HG03066 (cell line): ENCODE data around the gene WASL.
A peak's percentile ranks its signal among the peaks of the same experiment; 100 is the strongest.
"Not testable (repeated sequence)": the region's sequence is repeated elsewhere in the genome, so short reads cannot be mapped to it uniquely, and the experiment has no call there.

Source experiments
- ATAC-seq: cut with Tn5 transposase; IDR thresholded peaks from one replicate; pipeline ENCODE4 v1.9.1; 2021; ENCODE audit warnings: low read depth; ENCODE audit not compliant: unreplicated experiment

WASL gene

GRCh38 chr7:123748734-123749536 is at the start of gene WASL:
TSS of gene WASL (minus strand) at chr7:123749003. CDS start at chr7:123748734, 269 bp downstream.
- peak; percentile 63 for ATAC-seq

GRCh38 chr7:123797673-123798531 is 49.1 kb upstream of the WASL start:
- no peak for ATAC-seq

GRCh38 chr7:123796568-123796967 is 47.8 kb upstream of the WASL start:
- ATAC-seq: no peak

- ATAC-seq: no peak
These were observed 47.1 kb upstream of the WASL start for GRCh38 chr7:123795917-123796316.

GRCh38 chr7:123795116-123795515 is 46.3 kb upstream of the WASL start:
- not testable (repeated sequence) for ATAC-seq

- ATAC-seq: no peak
These were observed 43.7 kb upstream of the WASL start for GRCh38 chr7:123792547-123792946.

GRCh38 chr7:123791001-123791400 is 42.2 kb upstream of the WASL start:
- ATAC-seq: no peak

- ATAC-seq: no peak
These were observed 41.0 kb upstream of the WASL start for GRCh38 chr7:123789817-123790216.

GRCh38 chr7:123789206-123789784 is 40.5 kb upstream of the WASL start:
- no peak for ATAC-seq

- no peak for ATAC-seq
These were observed 39.8 kb upstream of the WASL start for GRCh38 chr7:123788584-123788983.

- ATAC-seq: no peak
These were observed 38.6 kb upstream of the WASL start for GRCh38 chr7:123787220-123788007.

GRCh38 chr7:123784263-123784662 is 35.5 kb upstream of the WASL start:
- no peak for ATAC-seq

GRCh38 chr7:123783820-123784219 is 35.0 kb upstream of the WASL start:
- ATAC-seq: no peak

- ATAC-seq: no peak
These were observed 33.4 kb upstream of the WASL start for GRCh38 chr7:123782071-123782798.

GRCh38 chr7:123780472-123780871 is 31.7 kb upstream of the WASL start:
- ATAC-seq: not testable (repeated sequence)

- ATAC-seq: no peak
These were observed 25.7 kb upstream of the WASL start for GRCh38 chr7:123774496-123774895.

GRCh38 chr7:123773481-123773880 is 24.7 kb upstream of the WASL start:
- ATAC-seq: no peak

GRCh38 chr7:123772652-123773051 is 23.8 kb upstream of the WASL start:
- no peak for ATAC-seq

GRCh38 chr7:123771846-123772245 is 23.0 kb upstream of the WASL start:
- no peak for ATAC-seq

- no peak for ATAC-seq
These were observed 22.5 kb upstream of the WASL start for GRCh38 chr7:123771256-123771655.
